ENCODE measurements around the gene MOGAT1. TPM values are rescaled to one million over a fixed set of nuclear protein-coding genes. Genes with fewer than 3 reads are reported as not detected.

Gene MOGAT1
- total and polyA plus RNA-seq, 9 of the 15 experiments (the other 6 are each of a cell fraction or from before 2014, with no cell fraction given) = not detected

DNA sequence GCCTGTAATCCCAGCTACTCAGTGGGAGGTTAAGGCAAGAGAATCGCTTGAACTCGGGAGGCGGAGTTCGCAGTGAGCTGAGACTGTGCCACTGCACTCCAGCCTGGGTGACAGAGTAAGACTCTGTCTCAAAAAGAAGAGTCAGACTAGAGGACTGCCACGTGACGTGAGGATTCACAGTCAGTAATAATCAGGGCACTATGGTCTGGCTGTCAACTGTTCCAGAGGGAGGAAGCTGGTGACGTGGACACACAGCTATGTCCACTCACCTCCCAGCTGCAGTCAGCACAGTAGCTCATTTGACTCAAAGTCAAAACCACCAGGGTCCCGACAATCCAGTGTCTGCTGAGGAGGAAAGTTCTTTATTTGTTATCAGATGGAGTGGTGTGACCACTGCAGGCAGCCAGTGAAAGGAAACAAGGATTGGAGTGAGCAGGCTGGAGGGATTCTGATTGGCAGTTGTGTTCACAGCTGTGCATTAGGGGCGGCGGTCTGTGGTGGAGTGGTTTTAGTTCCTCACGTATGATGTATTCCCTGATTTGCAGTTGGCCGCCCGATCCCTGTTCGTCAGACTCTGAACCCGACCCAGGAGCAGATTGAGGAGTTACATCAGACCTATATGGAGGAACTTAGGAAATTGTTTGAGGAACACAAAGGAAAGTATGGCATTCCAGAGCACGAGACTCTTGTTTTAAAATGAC lies 37.9 kb downstream of the MOGAT1 start (continued):
- TF ChIP-seq, protein P1, sequence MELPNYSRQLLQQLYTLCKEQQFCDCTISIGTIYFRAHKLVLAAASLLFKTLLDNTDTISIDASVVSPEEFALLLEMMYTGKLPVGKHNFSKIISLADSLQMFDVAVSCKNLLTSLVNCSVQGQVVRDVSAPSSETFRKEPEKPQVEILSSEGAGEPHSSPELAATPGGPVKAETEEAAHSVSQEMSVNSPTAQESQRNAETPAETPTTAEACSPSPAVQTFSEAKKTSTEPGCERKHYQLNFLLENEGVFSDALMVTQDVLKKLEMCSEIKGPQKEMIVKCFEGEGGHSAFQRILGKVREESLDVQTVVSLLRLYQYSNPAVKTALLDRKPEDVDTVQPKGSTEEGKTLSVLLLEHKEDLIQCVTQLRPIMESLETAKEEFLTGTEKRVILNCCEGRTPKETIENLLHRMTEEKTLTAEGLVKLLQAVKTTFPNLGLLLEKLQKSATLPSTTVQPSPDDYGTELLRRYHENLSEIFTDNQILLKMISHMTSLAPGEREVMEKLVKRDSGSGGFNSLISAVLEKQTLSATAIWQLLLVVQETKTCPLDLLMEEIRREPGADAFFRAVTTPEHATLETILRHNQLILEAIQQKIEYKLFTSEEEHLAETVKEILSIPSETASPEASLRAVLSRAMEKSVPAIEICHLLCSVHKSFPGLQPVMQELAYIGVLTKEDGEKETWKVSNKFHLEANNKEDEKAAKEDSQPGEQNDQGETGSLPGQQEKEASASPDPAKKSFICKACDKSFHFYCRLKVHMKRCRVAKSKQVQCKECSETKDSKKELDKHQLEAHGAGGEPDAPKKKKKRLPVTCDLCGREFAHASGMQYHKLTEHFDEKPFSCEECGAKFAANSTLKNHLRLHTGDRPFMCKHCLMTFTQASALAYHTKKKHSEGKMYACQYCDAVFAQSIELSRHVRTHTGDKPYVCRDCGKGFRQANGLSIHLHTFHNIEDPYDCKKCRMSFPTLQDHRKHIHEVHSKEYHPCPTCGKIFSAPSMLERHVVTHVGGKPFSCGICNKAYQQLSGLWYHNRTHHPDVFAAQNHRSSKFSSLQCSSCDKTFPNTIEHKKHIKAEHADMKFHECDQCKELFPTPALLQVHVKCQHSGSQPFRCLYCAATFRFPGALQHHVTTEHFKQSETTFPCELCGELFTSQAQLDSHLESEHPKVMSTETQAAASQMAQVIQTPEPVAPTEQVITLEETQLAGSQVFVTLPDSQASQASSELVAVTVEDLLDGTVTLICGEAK (IDR thresholded peaks at IDR 0.05) = 0 out of 2 replicates have a peak, but pooled peaks have one; percentile 12
- TF ChIP-seq, protein P1 (CRISPR knock-in tag; IDR thresholded peaks at IDR 0.05) = no peak
- TF ChIP-seq XRCC4 (IDR thresholded peaks at IDR 0.05; ENCODE audit: extremely low read depth, insufficient read depth, insufficient read length) = no peak
- TF ChIP-seq CBFA2T3 (IDR thresholded peaks at IDR 0.05) = peak; percentile 42
- TF ChIP-seq THRAP3 (IDR thresholded peaks at IDR 0.05; ENCODE audit: borderline replicate concordance) = no peak
- TF ChIP-seq, protein P2, sequence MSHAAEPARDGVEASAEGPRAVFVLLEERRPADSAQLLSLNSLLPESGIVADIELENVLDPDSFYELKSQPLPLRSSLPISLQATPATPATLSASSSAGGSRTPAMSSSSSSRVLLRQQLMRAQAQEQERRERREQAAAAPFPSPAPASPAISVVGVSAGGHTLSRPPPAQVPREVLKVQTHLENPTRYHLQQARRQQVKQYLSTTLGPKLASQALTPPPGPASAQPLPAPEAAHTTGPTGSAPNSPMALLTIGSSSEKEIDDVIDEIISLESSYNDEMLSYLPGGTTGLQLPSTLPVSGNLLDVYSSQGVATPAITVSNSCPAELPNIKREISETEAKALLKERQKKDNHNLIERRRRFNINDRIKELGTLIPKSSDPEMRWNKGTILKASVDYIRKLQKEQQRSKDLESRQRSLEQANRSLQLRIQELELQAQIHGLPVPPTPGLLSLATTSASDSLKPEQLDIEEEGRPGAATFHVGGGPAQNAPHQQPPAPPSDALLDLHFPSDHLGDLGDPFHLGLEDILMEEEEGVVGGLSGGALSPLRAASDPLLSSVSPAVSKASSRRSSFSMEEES (CRISPR knock-in tag; IDR thresholded peaks at IDR 0.05) = peak; percentile 28
- TF ChIP-seq PHF20 (IDR thresholded peaks at IDR 0.05; ENCODE audit: partially characterized antibody) = no peak
- peak; percentile 83 for TF ChIP-seq TAF9B (IDR thresholded peaks at IDR 0.05; ENCODE audit: partially characterized antibody)
- TF ChIP-seq, protein P3, sequence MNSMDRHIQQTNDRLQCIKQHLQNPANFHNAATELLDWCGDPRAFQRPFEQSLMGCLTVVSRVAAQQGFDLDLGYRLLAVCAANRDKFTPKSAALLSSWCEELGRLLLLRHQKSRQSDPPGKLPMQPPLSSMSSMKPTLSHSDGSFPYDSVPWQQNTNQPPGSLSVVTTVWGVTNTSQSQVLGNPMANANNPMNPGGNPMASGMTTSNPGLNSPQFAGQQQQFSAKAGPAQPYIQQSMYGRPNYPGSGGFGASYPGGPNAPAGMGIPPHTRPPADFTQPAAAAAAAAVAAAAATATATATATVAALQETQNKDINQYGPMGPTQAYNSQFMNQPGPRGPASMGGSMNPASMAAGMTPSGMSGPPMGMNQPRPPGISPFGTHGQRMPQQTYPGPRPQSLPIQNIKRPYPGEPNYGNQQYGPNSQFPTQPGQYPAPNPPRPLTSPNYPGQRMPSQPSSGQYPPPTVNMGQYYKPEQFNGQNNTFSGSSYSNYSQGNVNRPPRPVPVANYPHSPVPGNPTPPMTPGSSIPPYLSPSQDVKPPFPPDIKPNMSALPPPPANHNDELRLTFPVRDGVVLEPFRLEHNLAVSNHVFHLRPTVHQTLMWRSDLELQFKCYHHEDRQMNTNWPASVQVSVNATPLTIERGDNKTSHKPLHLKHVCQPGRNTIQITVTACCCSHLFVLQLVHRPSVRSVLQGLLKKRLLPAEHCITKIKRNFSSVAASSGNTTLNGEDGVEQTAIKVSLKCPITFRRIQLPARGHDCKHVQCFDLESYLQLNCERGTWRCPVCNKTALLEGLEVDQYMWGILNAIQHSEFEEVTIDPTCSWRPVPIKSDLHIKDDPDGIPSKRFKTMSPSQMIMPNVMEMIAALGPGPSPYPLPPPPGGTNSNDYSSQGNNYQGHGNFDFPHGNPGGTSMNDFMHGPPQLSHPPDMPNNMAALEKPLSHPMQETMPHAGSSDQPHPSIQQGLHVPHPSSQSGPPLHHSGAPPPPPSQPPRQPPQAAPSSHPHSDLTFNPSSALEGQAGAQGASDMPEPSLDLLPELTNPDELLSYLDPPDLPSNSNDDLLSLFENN (IDR thresholded peaks at IDR 0.05; ENCODE audit: low read depth in 2 of 2, low read length in 2 of 2) = no peak; a peak in 1 of 4 replicates
- no peak for TF ChIP-seq XRCC3 (IDR thresholded peaks at IDR 0.05)
- TF ChIP-seq, protein P4, sequence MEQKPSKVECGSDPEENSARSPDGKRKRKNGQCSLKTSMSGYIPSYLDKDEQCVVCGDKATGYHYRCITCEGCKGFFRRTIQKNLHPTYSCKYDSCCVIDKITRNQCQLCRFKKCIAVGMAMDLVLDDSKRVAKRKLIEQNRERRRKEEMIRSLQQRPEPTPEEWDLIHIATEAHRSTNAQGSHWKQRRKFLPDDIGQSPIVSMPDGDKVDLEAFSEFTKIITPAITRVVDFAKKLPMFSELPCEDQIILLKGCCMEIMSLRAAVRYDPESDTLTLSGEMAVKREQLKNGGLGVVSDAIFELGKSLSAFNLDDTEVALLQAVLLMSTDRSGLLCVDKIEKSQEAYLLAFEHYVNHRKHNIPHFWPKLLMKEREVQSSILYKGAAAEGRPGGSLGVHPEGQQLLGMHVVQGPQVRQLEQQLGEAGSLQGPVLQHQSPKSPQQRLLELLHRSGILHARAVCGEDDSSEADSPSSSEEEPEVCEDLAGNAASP (IDR thresholded peaks at IDR 0.05) = no peak
- TF ChIP-seq TAL1 (IDR thresholded peaks at IDR 0.05) = no peak
